NCI-H510A (cell line): Measurements from ENCODE around the gene PTPRC.

ENCODE experiments used
- DNase-seq: peaks from one replicate; lab custom pipeline; 2025; lab: John Stamatoyannopoulos, UW

Gene PTPRC

GRCh38 chr1:198764748-198765147, 125.9 kb downstream of the PTPRC start:
- no peak for DNase-seq

GRCh38 chr1:198765416-198765815, 126.6 kb downstream of the PTPRC start:
- DNase-seq, result no peak

GRCh38 chr1:198771563-198772153, 132.8 kb downstream of the PTPRC start:
- no peak for DNase-seq

- no peak for DNase-seq
These were observed 133.8 kb downstream of the PTPRC start for GRCh38 chr1:198772626-198773025.

- DNase-seq, result no peak
These were observed 134.2 kb downstream of the PTPRC start for GRCh38 chr1:198773030-198773429.

GRCh38 chr1:198773523-198773922, 134.7 kb downstream of the PTPRC start:
- DNase-seq, result no peak

- no peak for DNase-seq
These were observed 135.6 kb downstream of the PTPRC start for GRCh38 chr1:198774421-198774820.

GRCh38 chr1:198775606-198776005, 136.8 kb downstream of the PTPRC start:
- no peak for DNase-seq

GRCh38 chr1:198776602-198777029, 137.8 kb downstream of the PTPRC start:
- DNase-seq, result no peak

GRCh38 chr1:198778049-198778448, 139.2 kb downstream of the PTPRC start:
- DNase-seq, result no peak

GRCh38 chr1:198780376-198780775, 141.5 kb downstream of the PTPRC start:
- DNase-seq, result no peak

GRCh38 chr1:198788561-198789064, 149.8 kb downstream of the PTPRC start:
- no peak for DNase-seq

- no peak for DNase-seq
These were observed 154.9 kb downstream of the PTPRC start for GRCh38 chr1:198793714-198794113.

GRCh38 chr1:198794498-198794897, 155.7 kb downstream of the PTPRC start:
- no peak for DNase-seq

GRCh38 chr1:198797656-198798055, 158.8 kb downstream of the PTPRC start:
- DNase-seq, result no peak

- DNase-seq, result no peak
These were observed 160.1 kb downstream of the PTPRC start for GRCh38 chr1:198798923-198799386.

- no peak for DNase-seq
These were observed 166.8 kb downstream of the PTPRC start for GRCh38 chr1:198805498-198806151.

- DNase-seq, result no peak
These were observed 168.0 kb downstream of the PTPRC start for GRCh38 chr1:198806861-198807260.
